BLaER1 (cell line): ENCODE measurements around the gene LMBR1.
"Not testable (repeated sequence)": the region's sequence is repeated elsewhere in the genome, so short reads cannot be mapped to it uniquely, and the experiment has no call there.

Experiments used
- H3K27ac ChIP-seq: shearing (Covaris generic); formaldehyde crosslinking; 2 replicates; pipeline ENCODE4 v1.8.1; 2022
- H3K27me3 ChIP-seq: shearing (Covaris generic); formaldehyde crosslinking; 2 replicates; pipeline ENCODE4 v1.8.1; 2022
- H3K36me3 ChIP-seq: shearing (Covaris generic); formaldehyde crosslinking; 2 replicates; pipeline ENCODE4 v1.8.1; 2022
- H3K4me1 ChIP-seq: shearing (Covaris generic); formaldehyde crosslinking; 2 replicates; pipeline ENCODE4 v1.8.1; 2022
- H3K4me2 ChIP-seq: shearing (Covaris generic); formaldehyde crosslinking; 2 replicates; pipeline ENCODE4 v1.8.1; 2022
- H3K4me3 ChIP-seq: shearing (Covaris generic); formaldehyde crosslinking; 2 replicates; pipeline ENCODE4 v1.8.1; 2022
- H3K9ac ChIP-seq: shearing (Covaris generic); formaldehyde crosslinking; 2 replicates; pipeline ENCODE4 v1.8.1; 2022
- H3K9me3 ChIP-seq: shearing (Covaris generic); formaldehyde crosslinking; 2 replicates; pipeline ENCODE4 v1.8.1; 2022
- H4K20me1 ChIP-seq: shearing (Covaris generic); formaldehyde crosslinking; 2 replicates; pipeline ENCODE4 v1.8.1; 2022
- Cebpa-rat ChIP-seq: shearing (Covaris generic); IDR thresholded peaks from 2 replicates; pipeline ENCODE4 v1.8.1; 2022

The LMBR1 gene

DNA sequence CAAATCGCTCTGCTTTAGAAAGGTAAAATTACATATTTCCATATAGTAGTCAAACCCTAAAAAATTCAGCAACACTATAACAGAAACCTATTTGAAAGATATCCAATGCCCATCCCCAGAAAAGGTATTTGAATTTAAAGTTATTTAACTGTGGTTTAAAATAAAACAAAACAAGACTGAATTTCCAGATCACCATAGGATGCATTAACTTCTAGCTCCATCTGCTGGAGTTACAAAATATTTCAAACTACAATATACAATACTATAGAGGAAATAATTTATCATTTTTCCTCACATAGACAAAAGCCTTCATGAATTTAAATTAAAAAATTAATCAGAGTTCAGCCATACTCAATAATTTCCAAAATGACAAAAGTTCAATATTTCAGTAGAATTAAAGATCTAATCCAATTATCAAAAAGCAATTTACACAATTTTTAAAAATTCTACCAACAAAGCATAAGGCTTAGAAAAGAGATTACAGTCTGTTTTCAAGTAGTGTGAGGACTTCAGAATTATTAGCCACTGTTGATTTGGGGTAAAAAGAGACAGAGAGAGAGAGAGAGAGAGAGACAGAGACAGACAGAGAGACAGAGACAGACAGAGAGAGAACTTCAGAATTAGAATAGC, 75.9 kb downstream of the LMBR1 start:
- Histone ChIP-seq H3K9ac (no peak overlapping the region), H3K36me3 (peaks cover 34% of the 10 kb centered on the region), H3K27me3 (no peaks in the 10 kb centered on the region), H3K27ac (no peak overlapping the region), H3K9me3 (no peaks in the 10 kb centered on the region), H4K20me1 (no peaks in the 10 kb centered on the region), H3K4me2 (no peak overlapping the region), H3K4me3 (no peak overlapping the region), H3K4me1 (no peaks in the 10 kb centered on the region)
- TF ChIP-seq Cebpa-rat = no peak

DNA sequence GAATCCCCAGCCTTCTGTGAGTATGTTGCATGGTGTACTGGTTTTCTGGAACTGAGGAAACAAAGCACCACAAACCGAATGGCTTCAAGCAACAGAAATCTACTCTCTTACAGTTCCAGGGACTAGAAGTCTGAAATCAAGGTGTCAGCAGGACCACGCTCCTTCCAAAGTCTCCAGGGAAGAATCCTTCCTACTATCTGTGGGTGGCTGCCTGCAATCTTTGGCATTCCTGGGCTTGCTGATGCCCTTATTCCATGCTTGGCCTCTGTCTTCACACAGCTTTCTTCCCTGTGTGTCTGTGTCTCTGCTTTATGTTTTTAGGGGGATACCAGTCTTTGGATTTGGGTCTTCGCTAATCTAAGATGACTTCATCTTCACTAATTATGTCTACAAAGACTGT, 81.3 kb downstream of the LMBR1 start:
- Histone ChIP-seq H3K9ac (no peak overlapping the region), H3K36me3 (peaks cover 29% of the 10 kb centered on the region), H3K9me3 (no peaks in the 10 kb centered on the region), H3K4me3 (no peak overlapping the region), H4K20me1 (no peaks in the 10 kb centered on the region), H3K27ac (no peak overlapping the region), H3K27me3 (no peaks in the 10 kb centered on the region), H3K4me1 (no peaks in the 10 kb centered on the region), H3K4me2 (no peak overlapping the region)
- no peak for TF ChIP-seq Cebpa-rat

DNA sequence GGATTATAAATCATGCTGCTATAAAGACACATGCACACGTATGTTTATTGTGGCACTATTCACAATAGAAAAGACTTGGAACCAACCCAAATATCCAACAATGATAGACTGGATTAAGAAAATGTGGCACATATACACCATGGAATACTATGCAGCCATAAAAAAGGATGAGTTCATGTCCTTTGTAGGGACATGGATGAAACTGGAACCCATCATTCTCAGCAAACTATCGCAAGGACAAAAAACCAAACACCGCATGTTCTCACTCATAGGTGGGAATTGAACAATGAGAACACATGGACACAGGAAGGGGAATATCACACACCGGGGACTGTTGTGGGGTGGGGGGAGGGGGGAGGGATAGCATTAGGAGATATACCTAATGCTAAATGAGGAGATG, 89.3 kb downstream of the LMBR1 start:
- H3K4me2 ChIP-seq, H4K20me1 ChIP-seq, H3K9ac ChIP-seq, H3K27ac ChIP-seq, H3K36me3 ChIP-seq, H3K9me3 ChIP-seq, H3K4me1 ChIP-seq, H3K4me3 ChIP-seq, H3K27me3 ChIP-seq: not testable (repeated sequence)

DNA sequence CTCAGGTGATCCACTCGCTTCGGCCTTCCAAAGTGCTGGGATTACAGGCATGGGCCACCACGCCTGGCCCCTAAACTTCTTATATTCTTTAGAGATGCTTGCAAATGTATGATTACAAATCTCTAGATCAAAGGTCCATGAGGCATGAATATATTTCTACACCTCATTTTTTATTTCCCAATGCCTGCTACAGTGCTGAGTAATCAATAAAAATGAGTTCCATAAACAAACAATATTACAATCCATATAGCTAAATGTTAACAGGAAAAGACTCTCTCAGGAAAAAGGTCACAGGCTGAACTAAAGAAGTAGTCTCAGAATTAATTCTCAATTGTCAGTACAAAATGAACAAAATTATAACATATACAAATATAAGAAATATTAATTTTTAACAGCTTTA, 90.8 kb downstream of the LMBR1 start:
- TF ChIP-seq Cebpa-rat = no peak
- no peaks in the 10 kb centered on the region for H4K20me1 ChIP-seq
- no peak overlapping the region for H3K4me2 ChIP-seq
- peaks cover 8% of the 10 kb centered on the region for H3K36me3 ChIP-seq
- no peak overlapping the region for H3K4me3 ChIP-seq
- H3K27me3 ChIP-seq = no peaks in the 10 kb centered on the region
- H3K9ac ChIP-seq = no peak overlapping the region
- H3K9me3 ChIP-seq = no peaks in the 10 kb centered on the region
- H3K27ac ChIP-seq = no peak overlapping the region
- no peaks in the 10 kb centered on the region for H3K4me1 ChIP-seq

DNA sequence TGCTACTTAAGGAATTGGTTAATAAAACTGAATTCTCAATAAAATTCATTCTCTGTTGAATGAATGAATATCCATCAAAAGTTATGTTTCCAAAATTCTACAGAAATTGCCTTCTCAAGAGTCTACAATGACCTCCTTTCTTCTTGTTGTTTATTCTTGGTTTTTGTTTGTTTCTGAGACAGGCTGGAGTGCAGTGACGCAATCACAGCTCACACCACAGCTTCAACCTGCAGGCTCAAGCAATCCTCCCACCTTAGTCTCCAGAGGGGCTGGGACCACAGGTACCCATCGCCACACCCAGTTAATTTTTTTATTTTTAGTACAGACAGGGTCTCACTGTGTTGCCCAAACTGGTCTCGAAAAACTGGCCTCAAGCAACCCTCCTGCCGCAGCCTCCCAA, 97.6 kb downstream of the LMBR1 start:
- Histone ChIP-seq H3K27ac (no peak overlapping the region), H3K4me2 (no peak overlapping the region), H3K4me3 (no peak overlapping the region), H3K27me3 (no peaks in the 10 kb centered on the region), H3K4me1 (no peaks in the 10 kb centered on the region), H3K9me3 (no peaks in the 10 kb centered on the region), H3K36me3 (peaks cover 18% of the 10 kb centered on the region), H3K9ac (no peak overlapping the region), H4K20me1 (no peaks in the 10 kb centered on the region)
- TF ChIP-seq Cebpa-rat = no peak

DNA sequence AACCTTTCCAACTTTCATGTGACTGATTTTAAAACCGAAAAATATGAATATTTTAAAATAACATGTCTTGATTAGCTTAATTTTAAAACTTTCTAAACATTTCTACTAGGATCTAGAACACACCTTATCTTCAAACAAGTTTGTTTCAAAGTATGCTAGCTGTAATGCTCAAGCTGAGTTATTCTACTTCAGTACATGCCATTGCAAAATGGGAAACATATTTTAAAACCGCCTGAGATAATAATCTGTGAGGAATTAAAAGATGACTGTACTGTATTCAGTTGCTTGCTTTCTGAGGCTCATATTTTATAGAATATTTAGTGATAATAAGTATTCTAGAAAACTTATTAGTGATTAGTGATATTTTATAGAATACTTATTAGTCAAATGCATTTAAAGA, 99.6 kb downstream of the LMBR1 start:
- H3K9ac ChIP-seq = no peak overlapping the region
- no peak overlapping the region for H3K27ac ChIP-seq
- H4K20me1 ChIP-seq = no peaks in the 10 kb centered on the region
- no peak overlapping the region for H3K4me2 ChIP-seq
- H3K27me3 ChIP-seq = no peaks in the 10 kb centered on the region
- no peak for TF ChIP-seq Cebpa-rat
- H3K36me3 ChIP-seq = peaks cover 18% of the 10 kb centered on the region
- no peak overlapping the region for H3K4me3 ChIP-seq
- no peaks in the 10 kb centered on the region for H3K9me3 ChIP-seq
- no peaks in the 10 kb centered on the region for H3K4me1 ChIP-seq

DNA sequence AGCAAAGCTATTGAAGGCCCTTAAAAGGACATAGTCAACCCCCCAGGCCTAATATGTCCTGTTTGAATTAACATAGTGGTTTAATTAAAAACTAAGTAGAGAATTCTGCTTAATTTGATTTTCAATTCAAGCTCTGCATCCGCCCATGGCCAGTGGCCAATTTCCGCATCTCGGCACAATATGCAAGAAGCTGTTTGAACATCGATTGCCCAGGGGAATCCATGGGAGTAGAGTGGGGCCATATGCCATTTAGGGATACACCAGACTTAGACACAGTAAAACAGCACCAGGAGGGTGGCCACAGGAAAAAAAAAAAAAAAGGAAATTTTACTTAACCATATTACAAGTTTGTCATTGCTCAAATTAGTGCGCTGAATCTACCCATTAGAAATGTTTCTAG, 100.4 kb downstream of the LMBR1 start:
- H3K36me3 ChIP-seq = peaks cover 18% of the 10 kb centered on the region
- TF ChIP-seq Cebpa-rat = no peak
- no peak overlapping the region for H3K4me3 ChIP-seq
- H3K9ac ChIP-seq = no peak overlapping the region
- no peak overlapping the region for H3K27ac ChIP-seq
- no peaks in the 10 kb centered on the region for H3K27me3 ChIP-seq
- H4K20me1 ChIP-seq = no peaks in the 10 kb centered on the region
- no peaks in the 10 kb centered on the region for H3K9me3 ChIP-seq
- no peaks in the 10 kb centered on the region for H3K4me1 ChIP-seq
- H3K4me2 ChIP-seq = no peak overlapping the region

DNA sequence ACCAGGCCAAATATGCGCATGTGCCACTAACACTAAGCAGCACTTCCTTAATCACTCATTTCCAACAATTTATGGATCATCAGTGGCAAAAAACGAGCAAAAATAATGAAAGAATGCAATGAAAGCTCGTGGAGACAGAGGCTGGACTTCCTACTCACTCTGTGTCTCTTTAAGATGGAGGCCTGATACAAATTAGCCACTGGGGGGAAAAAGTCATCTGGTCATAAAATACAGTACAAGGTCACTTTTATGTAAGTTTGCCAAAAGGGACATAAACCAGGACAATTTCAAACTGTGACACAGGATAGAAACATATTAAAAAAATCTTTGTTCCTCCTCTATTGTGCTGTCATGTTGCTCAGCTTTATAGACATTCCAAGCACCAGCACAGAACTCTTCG, 101.7 kb downstream of the LMBR1 start:
- Histone ChIP-seq H4K20me1 (no peaks in the 10 kb centered on the region), H3K4me3 (no peak overlapping the region), H3K27ac (no peak overlapping the region), H3K9ac (no peak overlapping the region), H3K4me1 (no peaks in the 10 kb centered on the region), H3K4me2 (no peak overlapping the region), H3K27me3 (no peaks in the 10 kb centered on the region), H3K9me3 (no peaks in the 10 kb centered on the region), H3K36me3 (peaks cover 18% of the 10 kb centered on the region)
- TF ChIP-seq Cebpa-rat = no peak

DNA sequence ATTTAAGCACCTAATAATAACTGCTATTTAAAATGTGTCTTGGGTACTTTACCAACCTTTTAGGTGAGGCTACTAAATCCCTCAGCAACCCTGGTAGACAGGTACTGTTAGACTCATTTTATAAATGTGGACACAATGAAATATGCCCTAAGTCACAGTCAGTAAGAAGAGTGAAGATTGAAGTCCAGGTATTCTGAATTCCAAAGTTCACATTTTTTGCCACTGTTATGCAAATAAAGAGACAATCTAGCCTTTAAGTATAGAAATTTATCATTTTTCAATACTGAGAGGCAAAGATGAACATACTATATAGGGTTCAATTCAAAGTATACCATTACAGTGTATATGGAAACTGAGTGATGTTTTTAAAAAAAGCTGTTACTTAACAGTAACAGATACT, 102.7 kb downstream of the LMBR1 start:
- Histone ChIP-seq H3K9ac (no peak overlapping the region), H3K9me3 (no peaks in the 10 kb centered on the region), H3K4me3 (no peak overlapping the region), H4K20me1 (no peaks in the 10 kb centered on the region), H3K27ac (no peak overlapping the region), H3K4me1 (no peaks in the 10 kb centered on the region), H3K36me3 (peaks cover 11% of the 10 kb centered on the region; the same call in 1 of the 2 replicates), H3K27me3 (no peaks in the 10 kb centered on the region), H3K4me2 (no peak overlapping the region)
- TF ChIP-seq Cebpa-rat = no peak

DNA sequence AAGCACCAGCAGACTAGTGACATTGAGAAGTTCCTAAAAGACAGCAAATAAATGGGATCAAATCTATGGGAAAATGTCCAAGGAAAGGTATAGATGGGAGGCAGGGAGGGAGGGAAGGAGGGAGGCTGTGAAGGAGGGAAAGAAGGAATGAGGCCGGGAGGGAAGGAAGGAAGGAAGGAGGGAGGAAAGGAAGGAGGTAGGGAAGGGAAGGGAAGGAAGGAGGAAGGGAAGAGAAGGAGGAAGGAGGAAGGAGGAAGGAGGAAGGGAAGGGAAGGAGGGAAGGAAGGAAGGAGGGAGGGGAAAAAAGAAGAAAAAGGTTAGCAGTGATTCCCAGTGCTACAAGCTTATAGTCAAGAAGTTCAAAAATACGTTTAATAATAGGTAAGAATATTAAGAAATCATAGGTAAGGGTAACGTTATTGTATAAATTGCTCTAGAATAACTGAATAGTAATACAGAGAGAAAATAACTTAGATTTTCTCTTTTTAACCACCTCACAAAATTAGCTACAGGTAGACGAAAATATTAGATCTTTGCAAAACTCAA, 106.9 kb downstream of the LMBR1 start:
- H4K20me1 ChIP-seq = no peaks in the 10 kb centered on the region
- no peaks in the 10 kb centered on the region for H3K27me3 ChIP-seq
- H3K4me3 ChIP-seq = no peak overlapping the region
- H3K36me3 ChIP-seq = peaks cover 17% of the 10 kb centered on the region
- H3K27ac ChIP-seq = no peak overlapping the region
- peaks cover 4% of the 10 kb centered on the region; the same call in 1 of the 2 replicates for H3K4me1 ChIP-seq
- H3K9ac ChIP-seq = no peak overlapping the region
- no peak for TF ChIP-seq Cebpa-rat
- no peaks in the 10 kb centered on the region for H3K9me3 ChIP-seq
- no peak overlapping the region for H3K4me2 ChIP-seq

DNA sequence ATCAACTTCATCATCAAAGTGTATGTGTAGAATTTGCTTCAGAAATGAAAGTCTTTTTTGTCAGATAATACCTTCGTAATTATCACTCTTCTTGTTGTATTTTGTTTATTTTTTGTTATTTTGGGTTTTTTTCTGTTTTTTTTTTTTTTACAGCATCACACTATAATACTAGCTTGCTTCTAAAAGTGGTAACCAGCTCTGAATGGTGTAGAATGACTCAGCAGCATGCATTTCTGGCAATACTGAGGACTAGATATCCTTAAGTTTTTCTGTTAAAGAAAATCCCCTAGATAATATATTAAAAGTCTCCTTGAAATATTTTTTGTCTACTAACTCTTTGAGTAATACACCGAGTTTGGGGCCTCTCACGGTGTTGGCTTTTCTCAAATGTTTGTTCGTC, 109.1 kb downstream of the LMBR1 start:
- Histone ChIP-seq H3K4me3 (no peak overlapping the region), H3K36me3 (peaks cover 17% of the 10 kb centered on the region), H3K27me3 (no peaks in the 10 kb centered on the region), H3K4me2 (no peak overlapping the region), H3K9me3 (no peaks in the 10 kb centered on the region), H4K20me1 (no peaks in the 10 kb centered on the region), H3K9ac (no peak overlapping the region), H3K4me1 (peaks cover 11% of the 10 kb centered on the region), H3K27ac (no peak overlapping the region)
- no peak for TF ChIP-seq Cebpa-rat
